Measurements from ENCODE around the gene TIMP3.

TIMP3 gene

DNA sequence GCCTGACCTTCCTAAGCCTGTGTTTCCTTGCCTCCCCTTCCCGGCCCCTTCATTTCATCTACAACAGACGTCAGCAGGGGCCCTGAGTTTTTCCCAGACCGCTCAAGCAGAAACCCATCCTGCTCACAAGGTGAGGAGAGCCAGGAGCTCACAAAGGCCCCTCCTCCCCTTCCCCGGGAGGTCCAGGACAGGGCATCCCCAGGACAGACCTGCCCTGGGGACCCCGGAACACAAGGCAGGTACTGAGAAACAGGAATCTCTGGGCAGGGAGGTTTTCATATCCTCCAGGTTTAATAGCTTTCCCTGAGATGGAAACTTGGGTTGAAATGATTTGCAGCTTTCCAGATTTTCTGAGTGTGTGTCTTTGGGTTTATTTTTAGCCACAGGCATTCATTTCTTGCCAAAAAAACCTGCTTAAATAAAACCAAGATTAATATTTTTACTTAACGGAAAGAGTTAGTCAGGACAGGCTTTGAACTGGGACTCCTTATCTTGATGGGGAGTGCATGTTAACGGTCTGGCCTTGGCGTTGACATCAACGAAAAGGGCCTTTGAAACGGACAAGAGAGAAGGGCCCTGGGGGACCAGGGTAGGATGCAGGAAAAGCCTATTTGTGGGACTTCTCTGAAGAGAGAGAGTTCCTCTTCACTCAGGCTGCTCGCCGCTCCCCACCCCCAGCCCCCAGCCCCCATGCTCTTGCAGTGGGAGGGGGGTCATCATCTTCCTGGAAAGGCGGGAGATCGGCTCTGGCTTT, 38.5 kb downstream of the TIMP3 start:
- Mint-ChIP-seq H3K27ac (no peak overlapping the region), H3K4me3 (no peak overlapping the region), H3K36me3 (no peaks in the 10 kb centered on the region), H3K4me1 (no peaks in the 10 kb centered on the region), H3K27me3 (peaks cover 7% of the 10 kb centered on the region), H3K9me3 (no peaks in the 10 kb centered on the region)
- DNase-seq (ENCODE audit: low spot score in 2 of 2), result no peak
- no peak for ATAC-seq (ENCODE audit: low read depth)

DNA sequence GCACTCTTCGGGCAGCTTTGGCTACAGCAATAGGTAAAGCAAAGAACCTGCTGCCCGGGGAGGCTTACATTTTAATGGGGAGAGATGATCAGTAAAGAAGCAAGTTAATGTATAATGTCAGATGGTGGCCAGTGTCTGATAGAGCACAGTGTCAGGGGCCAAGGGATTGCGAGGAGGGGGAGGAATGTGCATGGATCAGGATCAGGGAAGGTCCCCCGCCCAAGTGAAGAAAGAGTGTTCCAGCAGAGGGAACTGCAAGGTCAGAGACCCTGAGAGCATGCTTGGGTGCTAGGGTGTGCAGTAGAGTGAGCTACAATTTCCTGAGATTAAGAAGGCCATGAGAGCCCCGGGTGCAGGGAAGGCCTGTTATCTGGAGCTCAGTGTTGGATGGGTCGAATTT, 39.7 kb downstream of the TIMP3 start:
- no peaks in the 10 kb centered on the region for H3K9me3 Mint-ChIP-seq

DNA sequence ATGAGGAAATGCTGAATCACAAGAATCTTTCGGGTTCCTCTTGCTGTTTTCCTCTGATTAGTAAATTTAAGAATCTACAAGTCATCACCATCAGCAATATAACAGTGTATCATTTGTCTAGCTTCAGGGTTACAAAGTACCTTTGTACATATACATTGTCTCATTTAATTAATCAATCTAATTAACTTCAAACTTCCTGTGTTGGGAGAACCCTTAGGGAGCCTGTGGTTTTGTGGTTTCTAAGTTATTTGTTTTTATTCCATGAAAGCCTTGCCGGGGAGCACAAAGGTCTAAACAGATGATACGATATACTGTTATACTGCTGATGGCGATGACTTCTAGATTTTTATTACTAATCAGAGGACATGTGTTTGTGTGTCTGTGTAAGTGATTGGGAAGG, 41.0 kb downstream of the TIMP3 start:
- H3K27me3 Mint-ChIP-seq, result peaks cover 7% of the 10 kb centered on the region
- DNase-seq (ENCODE audit: low spot score in 2 of 2), result no peak
- H3K4me3 Mint-ChIP-seq, result no peak overlapping the region
- H3K4me1 Mint-ChIP-seq, result no peaks in the 10 kb centered on the region
- no peaks in the 10 kb centered on the region for H3K9me3 Mint-ChIP-seq
- no peaks in the 10 kb centered on the region for H3K36me3 Mint-ChIP-seq
- H3K27ac Mint-ChIP-seq, result no peak overlapping the region
- ATAC-seq (ENCODE audit: low read depth), result no peak

More for the DNA sequence above, 39.7 kb downstream of the TIMP3 start:
- DNase-seq (ENCODE audit: low spot score in 2 of 2) (no peak), ATAC-seq (ENCODE audit: low read depth) (no peak)
- Mint-ChIP-seq H3K27ac (no peak overlapping the region), H3K4me1 (no peaks in the 10 kb centered on the region), H3K36me3 (no peaks in the 10 kb centered on the region), H3K27me3 (peaks cover 7% of the 10 kb centered on the region), H3K4me3 (no peak overlapping the region)

DNA sequence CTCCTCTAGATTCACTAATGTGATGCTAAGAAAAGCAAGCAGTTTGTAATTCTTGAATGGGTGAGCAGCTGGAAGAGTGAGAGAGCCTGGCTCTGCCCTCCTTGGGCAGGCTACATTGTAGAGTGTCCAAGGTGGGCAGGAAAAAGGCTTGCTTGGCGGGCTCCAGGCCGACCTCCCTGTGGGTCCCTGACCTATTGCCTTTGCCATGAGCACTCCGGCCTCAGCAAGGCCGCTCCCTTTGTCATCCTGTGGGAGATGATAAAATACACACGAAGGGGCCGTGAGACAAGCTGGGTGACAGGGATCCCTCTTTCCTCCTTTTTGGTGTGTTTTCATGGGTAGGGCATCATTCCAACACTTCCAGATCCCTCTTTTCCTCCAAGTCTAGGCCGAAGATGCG, 41.8 kb downstream of the TIMP3 start:
- Mint-ChIP-seq H3K36me3 (no peaks in the 10 kb centered on the region), H3K4me1 (no peaks in the 10 kb centered on the region), H3K27me3 (peaks cover 7% of the 10 kb centered on the region), H3K27ac (no peak overlapping the region), H3K4me3 (no peak overlapping the region), H3K9me3 (no peaks in the 10 kb centered on the region)
- DNase-seq (ENCODE audit: low spot score in 2 of 2), result no peak
- ATAC-seq (ENCODE audit: low read depth), result no peak

DNA sequence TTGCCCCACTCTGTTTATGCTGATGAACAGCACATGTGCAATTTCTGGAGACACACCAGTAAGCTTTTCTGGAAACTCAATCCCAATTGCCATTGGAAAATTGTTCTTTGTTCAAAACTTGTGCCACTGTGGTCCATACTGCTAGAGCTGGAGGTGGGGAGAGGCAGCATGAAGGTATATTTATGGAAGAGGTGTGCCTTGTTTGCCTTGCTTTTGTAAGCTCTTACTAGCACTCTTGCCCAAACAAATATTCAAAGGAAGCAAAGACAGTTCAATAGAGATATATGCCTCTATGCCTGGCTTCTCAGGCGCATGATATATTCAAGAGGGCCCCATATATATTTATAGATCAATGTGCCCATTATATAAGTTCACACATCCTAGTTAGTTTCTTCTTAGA, 42.7 kb downstream of the TIMP3 start:
- ATAC-seq (ENCODE audit: low read depth) (no peak), DNase-seq (ENCODE audit: low spot score in 2 of 2) (no peak)
- Mint-ChIP-seq H3K27me3 (peaks cover 9% of the 10 kb centered on the region), H3K4me3 (no peak overlapping the region), H3K36me3 (no peaks in the 10 kb centered on the region), H3K27ac (no peak overlapping the region), H3K9me3 (no peaks in the 10 kb centered on the region), H3K4me1 (no peaks in the 10 kb centered on the region)

DNA sequence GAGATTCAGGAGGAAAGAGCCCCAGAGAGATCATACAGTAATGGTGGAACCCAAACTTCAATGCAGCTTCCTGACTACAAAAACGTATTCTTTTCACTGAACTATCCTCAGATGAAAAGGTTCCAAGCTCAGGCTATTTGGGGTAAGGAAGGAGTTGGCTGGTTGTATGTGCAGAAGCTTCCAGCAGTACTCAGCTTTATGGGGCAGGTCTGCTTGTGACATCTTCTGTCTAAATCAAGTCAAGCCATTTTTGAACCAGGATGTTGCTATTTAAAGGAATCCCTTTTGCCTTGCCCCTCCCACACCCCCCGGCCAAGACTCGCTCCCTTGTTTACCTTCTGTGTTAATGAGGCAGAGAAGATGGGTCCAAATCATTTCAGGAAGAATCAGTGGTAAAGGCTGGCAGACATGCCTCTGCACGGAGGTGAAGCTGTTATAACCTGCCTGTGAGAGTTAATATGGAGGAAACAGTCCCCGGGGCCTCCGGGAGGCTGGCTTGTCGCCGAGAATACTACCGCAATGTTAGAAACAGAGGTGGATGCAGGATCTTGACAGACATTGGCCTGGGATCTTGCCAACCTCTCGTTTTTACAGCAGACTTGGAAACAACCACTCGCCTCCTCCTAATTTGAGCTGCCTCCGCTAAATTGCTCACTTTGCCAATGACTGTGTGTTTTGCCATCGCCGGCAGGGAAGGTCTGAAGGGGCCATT, 45.4 kb downstream of the TIMP3 start:
- ATAC-seq (ENCODE audit: low read depth), result no peak
- no peak overlapping the region for H3K27ac Mint-ChIP-seq
- H3K4me3 Mint-ChIP-seq, result no peak overlapping the region
- H3K27me3 Mint-ChIP-seq, result peaks cover 5% of the 10 kb centered on the region
- H3K36me3 Mint-ChIP-seq, result no peaks in the 10 kb centered on the region
- no peaks in the 10 kb centered on the region for H3K9me3 Mint-ChIP-seq
- H3K4me1 Mint-ChIP-seq, result no peaks in the 10 kb centered on the region
- no peak for DNase-seq (ENCODE audit: low spot score in 2 of 2)

DNA sequence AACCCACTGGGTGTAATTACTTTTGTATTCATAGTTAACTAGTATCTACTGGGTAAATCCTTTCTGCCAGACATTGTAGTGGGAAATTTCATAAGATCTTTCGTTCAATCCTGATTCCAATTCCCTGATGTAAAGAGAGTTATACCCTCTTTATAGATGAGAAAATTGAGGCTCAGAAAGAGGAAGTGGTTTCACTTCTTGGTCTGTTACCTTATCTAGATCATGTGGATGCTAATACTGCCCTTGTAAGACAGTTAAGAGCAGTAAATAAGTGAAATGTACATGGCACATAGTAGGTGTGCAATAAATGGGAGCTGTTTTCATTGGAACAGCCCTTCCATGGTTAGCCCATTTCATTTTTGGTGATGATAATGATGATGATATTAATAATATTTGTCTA, 46.7 kb downstream of the TIMP3 start:
- ATAC-seq (ENCODE audit: low read depth) (no peak), DNase-seq (ENCODE audit: low spot score in 2 of 2) (no peak)
- H3K27me3 Mint-ChIP-seq, result peaks cover 5% of the 10 kb centered on the region
- H3K4me3 Mint-ChIP-seq, result no peak overlapping the region
- H3K36me3 Mint-ChIP-seq, result no peaks in the 10 kb centered on the region
- no peaks in the 10 kb centered on the region for H3K9me3 Mint-ChIP-seq
- H3K4me1 Mint-ChIP-seq, result peaks cover 5% of the 10 kb centered on the region
- no peak overlapping the region for H3K27ac Mint-ChIP-seq

DNA sequence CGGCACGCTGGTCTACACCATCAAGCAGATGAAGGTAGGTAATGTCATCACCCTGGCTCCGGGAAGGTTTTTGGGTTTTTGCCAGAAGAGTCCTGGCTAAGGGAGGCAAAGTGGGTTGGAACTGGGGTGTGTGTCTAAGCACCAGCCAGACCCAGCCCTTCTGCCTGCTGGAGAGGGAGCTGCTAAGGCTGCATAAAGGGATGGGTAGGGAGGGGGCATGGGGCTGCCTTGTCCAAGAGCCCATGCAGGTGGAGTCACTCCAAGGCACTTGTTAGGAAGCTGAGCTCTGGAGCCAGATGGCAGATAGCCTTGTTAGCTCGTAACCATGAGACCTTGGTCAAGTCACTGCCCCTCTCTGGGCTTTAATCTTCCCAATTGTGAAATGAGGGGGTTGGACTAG, 48.0 kb downstream of the TIMP3 start:
- no peak overlapping the region for H3K4me3 Mint-ChIP-seq
- ATAC-seq (ENCODE audit: low read depth) (no peak), DNase-seq (ENCODE audit: low spot score in 2 of 2) (no peak)
- H3K27ac Mint-ChIP-seq, result no peak overlapping the region
- no peaks in the 10 kb centered on the region for H3K9me3 Mint-ChIP-seq
- peaks cover 5% of the 10 kb centered on the region for H3K27me3 Mint-ChIP-seq
- H3K36me3 Mint-ChIP-seq, result no peaks in the 10 kb centered on the region
- H3K4me1 Mint-ChIP-seq, result peaks cover 5% of the 10 kb centered on the region

DNA sequence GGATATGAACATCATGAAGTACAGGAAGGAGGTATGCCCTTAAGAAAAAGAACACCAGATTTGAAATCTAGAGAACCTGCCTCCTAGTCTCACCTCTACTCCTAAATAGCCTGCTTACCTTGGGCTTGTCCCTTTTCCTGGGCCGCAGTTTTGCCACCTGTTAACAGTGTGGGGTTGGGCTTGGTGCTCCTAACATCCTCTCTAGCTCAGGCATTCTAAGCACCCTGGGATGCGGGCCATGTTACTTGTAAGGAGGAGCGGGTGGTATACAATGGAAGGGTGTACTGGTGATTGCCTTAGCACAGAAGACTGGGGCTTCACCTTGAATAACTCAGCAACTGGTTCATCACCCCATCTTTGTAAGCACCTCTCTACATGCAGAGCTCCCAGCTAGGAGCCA, 48.7 kb downstream of the TIMP3 start:
- Mint-ChIP-seq H3K4me3 (no peak overlapping the region), H3K36me3 (no peaks in the 10 kb centered on the region), H3K9me3 (no peaks in the 10 kb centered on the region), H3K4me1 (peaks cover 5% of the 10 kb centered on the region), H3K27ac (no peak overlapping the region), H3K27me3 (peaks cover 5% of the 10 kb centered on the region)
- no peak for ATAC-seq (ENCODE audit: low read depth)
- DNase-seq (ENCODE audit: low spot score in 2 of 2), result no peak

DNA sequence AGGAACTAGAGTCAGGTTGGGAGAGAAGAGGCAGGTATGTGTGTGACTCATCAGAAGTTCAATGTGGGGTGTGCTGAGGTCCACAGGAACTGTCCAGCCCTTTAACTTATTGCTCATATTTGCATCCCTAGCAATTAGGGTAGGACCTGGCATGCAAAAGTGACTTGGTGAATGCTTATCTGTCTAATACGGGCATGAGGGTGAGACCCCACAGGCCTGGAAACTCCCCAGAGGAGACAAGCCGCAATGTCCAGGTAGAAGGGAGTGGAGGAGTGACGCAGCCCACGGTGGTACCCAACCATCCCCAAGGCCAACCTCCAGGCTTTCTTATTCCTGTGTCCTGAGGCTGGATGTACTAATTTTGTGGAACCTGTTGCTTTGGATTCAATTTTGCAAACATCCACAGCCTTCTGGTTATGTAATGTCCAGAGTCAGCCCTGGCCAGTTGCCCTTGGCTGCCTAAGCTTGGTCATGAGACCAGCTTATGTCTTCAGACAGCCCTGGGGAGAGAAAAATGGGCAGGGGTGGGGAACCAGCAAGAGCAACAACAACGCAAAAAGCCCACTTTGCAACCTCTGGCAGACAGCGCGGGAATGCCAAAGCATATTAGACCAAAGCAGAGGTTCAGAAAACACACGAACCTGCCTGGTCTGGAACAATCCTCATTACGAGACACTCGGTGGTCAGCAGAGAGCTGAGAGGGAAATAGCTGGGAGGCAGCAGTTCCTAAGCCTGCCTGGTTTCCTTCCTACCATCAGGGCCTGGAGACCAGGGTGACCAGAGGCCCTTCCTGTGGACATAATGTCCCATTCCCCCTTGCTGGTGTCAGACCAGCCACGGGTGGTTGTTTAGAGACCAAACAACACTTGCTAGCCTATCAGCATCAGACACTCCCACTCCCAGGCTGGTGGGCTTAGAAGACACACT, 49.3 kb downstream of the TIMP3 start:
- ATAC-seq (ENCODE audit: low read depth) (no peak), DNase-seq (ENCODE audit: low spot score in 2 of 2) (no peak)
- Mint-ChIP-seq H3K4me3 (no peak overlapping the region), H3K9me3 (no peaks in the 10 kb centered on the region), H3K36me3 (no peaks in the 10 kb centered on the region), H3K4me1 (peaks cover 5% of the 10 kb centered on the region), H3K27me3 (peaks cover 5% of the 10 kb centered on the region), H3K27ac (no peak overlapping the region)

DNA sequence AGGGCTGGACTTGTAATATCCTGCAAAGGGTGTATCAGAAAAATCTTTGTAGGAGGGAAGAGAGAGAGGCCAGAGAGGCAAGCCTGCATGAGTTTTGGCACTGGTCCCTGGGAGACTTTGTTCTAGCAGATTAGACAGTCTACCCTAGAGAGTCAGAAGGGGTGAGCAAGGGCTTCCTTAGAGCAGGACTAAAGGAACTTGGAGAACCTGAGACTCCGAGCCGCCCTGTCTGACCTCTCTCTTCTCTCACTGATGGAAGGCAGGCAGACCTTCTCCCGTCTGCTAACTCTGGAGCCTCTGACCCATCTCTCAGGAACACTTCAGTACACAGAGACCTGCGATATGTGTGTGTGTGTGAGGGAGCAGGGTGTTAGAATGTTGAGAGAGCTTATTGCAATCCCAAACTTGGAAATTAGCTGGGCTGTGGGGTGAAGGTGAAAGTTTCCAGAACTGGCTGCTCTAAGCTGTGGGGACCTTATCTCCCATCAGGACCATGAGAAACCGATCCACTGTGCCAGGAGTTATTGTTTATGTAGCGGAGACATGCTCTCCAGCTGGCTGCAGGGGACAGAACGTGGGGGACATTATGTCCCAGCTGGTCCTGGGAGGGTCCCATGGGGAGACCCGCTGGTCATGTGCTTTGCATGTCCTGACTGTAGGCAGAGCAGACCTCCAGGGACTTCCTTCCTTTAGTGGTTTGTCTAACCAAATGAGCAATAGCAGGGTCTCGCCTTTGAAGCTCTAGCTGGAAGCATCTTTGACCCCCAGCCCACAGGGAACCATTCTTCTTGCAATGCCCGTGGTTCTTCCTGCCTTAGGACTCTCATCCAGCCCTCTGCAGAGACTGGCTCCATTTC, 51.1 kb downstream of the TIMP3 start:
- Mint-ChIP-seq H3K27ac (no peak overlapping the region), H3K27me3 (peaks cover 7% of the 10 kb centered on the region), H3K9me3 (no peaks in the 10 kb centered on the region), H3K4me1 (peaks cover 5% of the 10 kb centered on the region), H3K36me3 (no peaks in the 10 kb centered on the region), H3K4me3 (no peak overlapping the region)
- no peak for ATAC-seq (ENCODE audit: low read depth)
- DNase-seq (ENCODE audit: low spot score in 2 of 2), result no peak

DNA sequence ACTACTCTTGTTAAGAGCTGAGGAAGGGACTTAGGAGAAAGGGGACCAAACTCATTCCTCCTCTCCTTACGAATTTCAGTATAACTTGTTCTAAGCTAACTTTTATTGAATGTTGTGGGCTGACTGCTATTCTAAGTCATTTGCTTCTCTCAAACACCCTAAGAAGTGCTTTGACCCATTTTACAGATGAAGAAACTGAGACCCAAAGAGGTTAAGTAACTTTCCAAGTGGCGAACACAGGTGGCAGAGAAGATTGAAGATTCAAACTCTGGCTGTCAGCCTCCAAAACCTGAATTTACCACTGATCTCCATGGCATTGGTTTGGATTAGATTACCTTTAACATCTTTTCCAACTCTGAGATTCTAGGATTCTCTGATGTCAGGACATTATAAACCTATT, 52.2 kb downstream of the TIMP3 start:
- Mint-ChIP-seq H3K36me3 (no peaks in the 10 kb centered on the region), H3K27me3 (peaks cover 7% of the 10 kb centered on the region), H3K4me1 (peaks cover 5% of the 10 kb centered on the region), H3K27ac (no peak overlapping the region), H3K4me3 (no peak overlapping the region), H3K9me3 (no peaks in the 10 kb centered on the region)
- ATAC-seq (ENCODE audit: low read depth) (no peak), DNase-seq (ENCODE audit: low spot score in 2 of 2) (no peak)

DNA sequence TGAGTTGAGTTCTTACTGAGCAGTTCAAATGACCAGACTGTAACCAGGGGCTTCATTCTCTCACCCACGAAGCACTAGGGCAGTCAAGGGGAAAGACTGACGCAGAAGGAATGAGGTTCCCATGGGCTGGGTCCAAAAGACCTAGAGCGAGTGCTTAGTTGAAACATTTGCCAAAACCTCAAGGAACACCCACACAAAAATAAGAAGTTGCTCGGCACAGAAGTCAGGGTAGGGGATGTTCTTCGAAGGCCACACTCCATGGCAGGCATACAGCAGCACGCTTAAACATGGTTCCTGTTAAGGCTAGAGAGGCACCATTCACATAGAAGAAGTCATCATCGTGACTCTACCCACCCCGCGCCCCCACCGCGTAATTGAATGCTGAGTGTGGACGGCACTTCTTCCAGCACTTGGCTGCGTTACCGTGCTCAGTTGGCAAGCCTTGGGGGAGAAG, 52.9 kb downstream of the TIMP3 start:
- no peak for DNase-seq (ENCODE audit: low spot score in 2 of 2)
- Mint-ChIP-seq H3K4me1 (peaks cover 5% of the 10 kb centered on the region), H3K9me3 (no peaks in the 10 kb centered on the region), H3K27me3 (peaks cover 5% of the 10 kb centered on the region), H3K4me3 (no peak overlapping the region), H3K27ac (no peak overlapping the region), H3K36me3 (no peaks in the 10 kb centered on the region)
- no peak for ATAC-seq (ENCODE audit: low read depth)
